ENCODE results near the gene OR2M2.

OR2M2 gene, protein sequence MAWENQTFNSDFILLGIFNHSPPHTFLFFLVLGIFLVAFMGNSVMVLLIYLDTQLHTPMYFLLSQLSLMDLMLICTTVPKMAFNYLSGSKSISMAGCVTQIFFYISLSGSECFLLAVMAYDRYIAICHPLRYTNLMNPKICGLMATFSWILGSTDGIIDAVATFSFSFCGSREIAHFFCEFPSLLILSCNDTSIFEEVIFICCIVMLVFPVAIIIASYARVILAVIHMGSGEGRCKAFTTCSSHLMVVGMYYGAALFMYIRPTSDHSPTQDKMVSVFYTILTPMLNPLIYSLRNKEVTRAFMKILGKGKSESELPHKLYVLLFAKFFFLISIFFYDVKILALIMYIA

DNA sequence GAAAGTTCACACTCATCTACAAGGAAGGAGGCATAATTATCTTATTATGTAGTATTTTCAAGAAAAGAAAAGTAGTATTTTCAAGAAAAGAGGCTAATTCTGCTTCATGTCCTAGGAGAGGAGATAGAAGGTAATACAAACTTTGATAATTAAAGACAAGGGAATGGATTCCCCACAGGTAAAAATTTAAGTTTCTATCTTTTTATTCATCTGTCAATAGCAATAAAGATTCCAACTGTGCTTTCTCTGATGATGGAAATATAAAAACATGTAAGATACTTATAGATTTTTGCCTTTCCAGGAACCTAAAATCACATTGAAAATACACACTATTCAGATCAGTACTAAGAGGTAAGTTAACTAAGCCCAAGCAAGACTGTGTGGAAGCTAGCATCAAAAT is at the start of gene OR2M2:
OR2M2 (plus strand) TSS at position 301 of the 400 bp plus-strand sequence. CDS start 5,165 bp downstream, outside the sequence.
- no peak for DNase-seq (ENCODE audit: low read depth)

DNA sequence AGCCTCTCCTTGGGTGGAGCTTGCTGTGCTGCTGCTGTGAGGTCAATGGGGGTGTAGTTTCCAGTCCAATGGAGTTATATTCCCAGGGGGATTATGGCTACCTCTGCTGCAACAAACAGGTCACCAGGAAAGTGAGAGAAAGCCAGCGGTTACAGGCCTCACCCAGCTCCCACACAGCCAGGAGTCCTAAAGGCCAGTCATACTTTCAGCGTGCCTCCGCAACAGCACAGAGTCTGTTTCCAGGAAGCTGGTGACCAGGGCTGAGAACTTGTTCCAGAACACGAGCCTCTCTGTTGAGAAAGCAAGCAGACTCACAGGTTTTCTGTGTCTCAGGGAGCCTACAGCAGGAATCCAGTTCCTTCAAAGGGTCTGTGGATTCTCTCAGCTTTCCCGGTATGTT is 47.0 kb upstream of the OR2M2 start:
- DNase-seq (ENCODE audit: low read depth) = no peak

DNA sequence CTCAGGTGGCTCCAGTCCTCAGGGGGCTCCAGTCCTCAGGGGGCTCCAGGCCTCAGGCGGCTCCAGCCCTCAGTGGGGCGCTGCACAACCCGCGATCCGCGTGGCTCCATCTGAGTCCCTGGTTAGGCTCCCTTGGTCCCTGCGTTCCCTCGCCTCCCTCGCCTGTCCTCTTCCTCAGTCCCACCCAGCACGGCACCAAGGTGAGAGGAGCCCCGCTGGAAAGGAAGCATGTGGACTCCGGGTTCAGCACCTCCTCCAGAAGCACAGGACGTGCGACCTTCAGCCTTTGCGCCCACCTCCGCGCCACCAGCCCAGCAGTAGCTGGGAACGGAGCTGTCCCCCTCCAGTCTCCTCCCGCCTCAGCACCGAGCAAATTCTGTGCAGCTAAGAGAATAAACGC is 37.8 kb upstream of the OR2M2 start:
- DNase-seq (ENCODE audit: low read depth) = no peak

DNA sequence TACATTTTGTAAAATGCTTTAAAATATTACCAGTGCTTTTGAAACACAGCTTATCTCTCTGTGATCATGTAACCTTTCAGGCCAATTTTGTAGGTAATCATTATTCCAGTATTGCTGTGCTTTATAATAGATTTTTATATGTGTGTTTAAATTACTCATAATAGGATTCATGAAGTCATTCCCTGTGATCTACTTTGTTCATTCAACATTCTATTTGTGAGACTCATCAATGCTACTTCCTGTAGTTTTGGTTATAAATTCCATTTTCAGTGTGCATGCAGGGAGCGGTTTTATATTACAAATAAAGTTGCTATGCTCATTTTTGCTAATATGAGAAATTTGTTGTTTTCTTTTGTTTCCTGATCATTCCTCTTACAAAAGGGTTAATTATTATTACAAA is 33.8 kb upstream of the OR2M2 start:
- DNase-seq (ENCODE audit: low read depth) = no peak

DNA sequence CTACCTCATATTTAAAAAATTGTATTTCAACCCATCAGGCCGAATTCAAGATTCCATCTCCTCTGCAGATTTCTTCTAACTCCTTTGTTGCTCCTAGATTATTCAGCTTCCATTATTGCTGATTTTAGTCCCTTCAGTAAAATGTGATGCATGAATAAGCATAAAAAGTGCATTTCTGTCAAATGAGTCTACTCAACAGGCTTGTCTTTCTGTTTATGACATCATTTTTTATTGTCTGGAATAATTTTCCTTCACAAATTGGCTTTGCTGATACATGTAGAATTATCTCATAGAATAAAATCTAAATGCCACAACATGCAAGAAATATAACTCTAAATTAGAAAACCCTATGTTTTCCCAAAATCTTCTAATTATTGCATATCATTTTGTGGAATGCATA is 31.3 kb upstream of the OR2M2 start:
- no peak for DNase-seq (ENCODE audit: low read depth)

DNA sequence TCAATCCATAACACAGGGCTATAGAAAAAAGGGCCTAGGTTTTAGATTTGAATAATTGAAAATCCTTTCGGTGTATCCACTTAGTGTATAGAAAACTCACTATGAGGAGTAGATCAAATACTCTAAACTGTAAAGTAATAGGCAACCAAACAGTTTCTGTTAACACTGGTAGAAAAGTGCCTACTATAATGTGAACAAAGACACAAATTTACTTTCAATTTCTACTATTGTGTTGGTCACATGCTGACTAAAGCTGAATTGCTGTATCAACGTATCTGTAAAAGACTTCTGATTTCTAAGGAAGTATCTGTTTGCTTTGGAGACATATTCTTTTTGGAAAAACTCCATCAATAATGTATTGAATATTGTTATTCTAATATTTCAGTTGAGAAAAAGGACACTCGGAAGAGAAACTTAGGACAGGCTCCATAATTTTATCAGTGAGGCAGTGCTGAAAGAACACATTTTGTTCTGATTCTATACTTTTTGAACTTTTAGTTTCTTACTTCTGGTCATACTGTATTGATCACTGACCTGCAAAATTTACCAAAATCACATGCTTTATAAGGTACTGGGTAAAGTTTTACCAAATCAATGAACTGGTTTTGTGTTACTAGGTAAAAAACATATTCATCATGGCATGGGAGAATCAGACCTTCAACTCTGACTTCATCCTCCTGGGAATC is 30.0 kb upstream of the OR2M2 start, which contains the start of gene OR2M5:
OR2M5 (plus strand) TSS at position 636 of the 686 bp plus-strand sequence; CDS start at position 636, 0 bp downstream.
- DNase-seq (ENCODE audit: low read depth) = no peak

DNA sequence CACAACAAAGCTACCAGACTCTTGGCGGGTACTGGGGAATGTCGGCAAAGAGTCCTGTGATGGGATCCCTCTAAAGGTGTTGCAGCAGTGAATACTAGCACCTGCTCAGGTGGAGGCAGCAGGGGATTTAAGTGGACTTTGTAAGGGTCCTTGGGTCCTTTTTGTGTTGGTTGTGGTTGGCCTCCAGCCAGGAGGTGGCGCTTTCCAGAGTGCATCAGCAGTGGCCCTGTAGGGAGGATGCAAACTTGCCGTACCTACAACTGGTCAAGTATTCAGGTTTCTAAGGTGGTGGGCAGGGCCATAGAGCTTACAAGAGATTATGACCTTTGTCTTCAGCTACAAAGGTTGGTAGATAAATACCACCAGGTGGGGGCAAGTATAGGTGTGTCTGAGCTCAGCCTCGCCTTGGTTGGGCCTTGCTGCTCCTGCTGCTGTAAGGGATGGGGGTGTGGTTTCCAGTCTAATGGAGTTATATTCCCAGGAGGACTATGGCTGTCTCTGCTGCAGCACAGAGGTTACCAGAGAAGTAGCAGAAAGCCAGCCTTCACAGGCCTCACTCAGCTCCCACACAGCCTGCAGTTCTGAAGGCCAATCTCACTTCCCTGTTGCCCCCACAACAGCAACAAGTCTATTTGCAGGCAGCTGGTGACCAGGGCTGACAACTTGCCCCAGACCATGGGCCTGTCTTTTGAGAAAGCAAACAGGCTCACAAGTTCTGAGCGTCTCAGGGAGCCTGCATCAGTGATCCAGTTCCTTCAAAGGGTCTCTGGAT is 22.4 kb upstream of the OR2M2 start:
- no peak for DNase-seq (ENCODE audit: low read depth)

DNA sequence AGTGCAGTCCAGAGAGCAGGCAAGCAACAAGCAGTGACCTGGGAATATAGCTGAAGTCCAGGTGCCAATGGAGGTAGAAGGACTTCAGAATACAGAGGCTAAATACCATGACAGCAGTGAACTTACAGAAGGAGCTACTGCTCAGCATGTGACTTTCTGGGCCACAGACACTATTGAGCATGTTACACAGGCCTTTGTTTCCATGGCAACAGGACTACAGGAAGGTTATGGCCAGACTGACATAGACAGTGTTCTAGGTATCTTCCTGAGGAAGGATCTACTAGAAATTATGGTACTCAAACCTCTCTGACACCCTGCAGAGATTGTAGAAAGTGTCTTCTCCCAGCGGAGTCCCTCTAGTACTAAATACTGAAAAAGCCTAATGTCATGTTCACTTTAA is 18.7 kb upstream of the OR2M2 start:
- DNase-seq (ENCODE audit: low read depth) = no peak

DNA sequence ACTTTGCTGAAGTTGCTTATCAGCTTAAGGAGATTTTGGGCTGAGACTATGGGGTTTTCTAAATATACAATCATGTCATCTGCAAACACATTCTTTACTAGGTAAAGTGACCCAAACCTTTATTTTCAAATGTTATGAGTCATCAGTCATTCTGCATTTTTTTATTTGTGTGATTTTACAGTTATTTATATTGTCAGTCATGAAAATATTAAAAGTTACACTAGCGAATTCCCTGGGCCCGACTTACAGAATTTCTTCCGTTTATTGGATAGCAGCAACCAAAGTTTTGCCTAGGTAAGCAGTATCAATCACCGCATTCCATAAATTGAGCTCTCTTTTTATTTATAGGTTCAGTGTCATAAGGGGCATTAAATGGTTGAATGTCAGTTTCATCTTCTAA is 15.9 kb upstream of the OR2M2 start:
- DNase-seq (ENCODE audit: low read depth) = no peak

DNA sequence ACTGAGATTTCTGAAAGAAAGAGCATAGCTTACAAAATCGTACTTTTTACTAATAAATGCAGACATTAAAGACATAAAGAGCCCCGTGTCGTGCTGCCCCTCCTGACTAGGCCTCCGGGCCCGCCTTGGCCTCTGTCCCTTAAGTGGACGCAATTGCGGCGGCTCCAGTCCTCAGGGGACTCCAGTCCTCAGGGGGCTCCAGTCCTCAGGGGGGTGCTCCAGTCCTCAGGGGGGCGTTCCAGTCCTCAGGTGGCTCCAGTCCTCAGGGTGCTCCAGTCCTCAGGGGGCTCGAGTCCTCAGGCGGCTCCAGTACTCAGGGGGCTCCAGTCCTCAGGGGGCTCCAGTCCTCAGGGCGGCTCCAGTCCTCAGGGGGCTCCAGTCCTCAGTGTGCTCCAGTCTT is 10.6 kb upstream of the OR2M2 start:
- DNase-seq (ENCODE audit: low read depth) = no peak

DNA sequence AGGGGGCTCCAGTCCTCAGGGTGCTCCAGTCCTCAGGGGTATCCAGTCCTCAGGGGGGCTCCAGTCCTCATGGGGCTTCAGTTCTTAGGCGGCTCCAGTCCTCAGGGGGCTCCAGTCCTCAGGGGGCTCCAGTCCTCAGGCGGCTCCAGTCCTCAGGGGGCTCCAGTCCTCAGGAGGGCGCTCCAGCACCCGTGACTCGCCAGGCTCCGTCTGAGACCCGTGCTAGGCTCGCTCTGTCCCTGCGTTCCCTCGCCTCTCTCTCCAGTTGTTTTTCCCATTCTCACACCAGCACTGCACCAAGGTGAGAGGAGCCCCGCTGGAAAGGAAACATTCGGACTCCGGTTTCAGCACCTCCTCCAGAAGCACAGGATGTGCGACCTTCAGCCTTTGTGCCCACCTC is 9.4 kb upstream of the OR2M2 start:
- DNase-seq (ENCODE audit: low read depth) = no peak

DNA sequence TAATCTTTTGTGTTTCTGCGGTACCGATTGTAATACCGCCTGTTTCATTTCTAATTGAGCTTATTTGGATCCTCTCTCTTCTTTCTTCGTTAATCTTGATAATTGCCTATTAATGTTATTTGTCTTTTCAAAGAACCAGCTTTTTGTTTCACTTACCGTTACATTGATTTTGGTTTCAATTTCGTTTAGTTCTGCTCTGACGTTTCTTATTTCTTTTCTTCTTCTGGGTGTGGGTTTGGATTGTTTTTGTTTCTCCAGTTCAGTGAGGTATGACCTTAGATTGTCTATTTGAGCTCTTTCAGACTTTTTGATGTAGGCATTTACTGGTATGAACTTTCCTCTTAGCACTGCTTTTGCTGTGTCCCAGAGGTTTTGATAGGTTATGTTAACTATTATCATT is 9.4 kb downstream of the OR2M2 start:
- no peak for DNase-seq (ENCODE audit: low read depth)

DNA sequence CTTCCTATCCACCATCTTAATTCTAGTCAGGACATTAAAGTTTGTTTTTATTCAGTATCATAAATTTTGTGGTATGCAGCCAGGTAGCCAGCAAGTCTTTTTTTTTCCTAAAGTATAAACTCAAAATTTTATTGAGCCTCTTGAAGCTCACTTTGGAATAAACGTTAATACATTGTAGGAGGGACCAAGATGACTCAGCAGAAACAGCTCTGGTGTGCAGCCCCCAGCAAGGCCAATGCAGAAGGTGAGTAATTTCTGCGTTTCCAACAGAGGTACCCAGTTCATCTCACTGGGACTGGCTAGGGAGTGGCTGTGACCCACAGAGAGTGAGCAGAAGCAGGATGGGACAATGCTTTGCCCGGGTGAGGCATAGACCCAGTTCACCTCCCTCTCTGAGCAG is 12.7 kb downstream of the OR2M2 start:
- DNase-seq (ENCODE audit: low read depth) = no peak

DNA sequence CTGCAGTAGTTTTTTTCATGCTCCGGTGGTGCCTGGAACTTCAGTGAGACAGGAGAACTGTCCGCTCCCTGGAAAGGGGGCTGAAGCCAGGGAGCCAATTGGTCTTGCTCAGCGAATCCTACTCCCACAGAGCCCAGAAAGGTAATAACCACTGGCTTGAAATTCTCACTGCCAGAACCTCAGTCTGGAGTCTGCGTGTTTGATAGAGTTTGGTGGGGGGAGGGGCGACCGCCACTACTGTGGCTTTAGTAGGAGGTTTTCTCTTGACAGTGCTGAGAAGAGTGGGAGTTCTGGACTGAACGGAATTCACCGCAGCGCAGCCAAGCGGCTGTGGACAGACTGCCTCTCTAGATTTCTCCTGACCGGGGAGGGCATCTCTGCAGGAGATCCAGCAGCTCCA is 14.4 kb downstream of the OR2M2 start:
- DNase-seq (ENCODE audit: low read depth) = no peak

DNA sequence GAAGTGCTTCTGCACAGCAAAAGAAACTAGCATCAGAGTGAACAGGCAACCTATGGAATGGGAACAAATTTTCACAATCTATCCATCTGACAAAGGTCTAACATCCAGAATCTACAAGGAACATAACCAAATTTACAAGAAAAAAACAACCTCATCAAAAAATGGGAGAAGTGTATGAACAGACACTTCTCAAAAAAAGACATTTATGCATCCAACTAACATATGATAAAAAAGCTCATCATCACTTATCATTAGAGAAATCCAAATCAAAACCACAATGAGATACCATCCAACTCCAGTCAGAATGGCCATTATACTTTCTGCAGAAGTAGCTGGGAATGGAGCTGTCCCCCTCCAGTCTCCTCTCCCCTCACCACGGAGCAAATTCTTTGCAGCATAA is 19.5 kb downstream of the OR2M2 start:
- DNase-seq (ENCODE audit: low read depth) = no peak

DNA sequence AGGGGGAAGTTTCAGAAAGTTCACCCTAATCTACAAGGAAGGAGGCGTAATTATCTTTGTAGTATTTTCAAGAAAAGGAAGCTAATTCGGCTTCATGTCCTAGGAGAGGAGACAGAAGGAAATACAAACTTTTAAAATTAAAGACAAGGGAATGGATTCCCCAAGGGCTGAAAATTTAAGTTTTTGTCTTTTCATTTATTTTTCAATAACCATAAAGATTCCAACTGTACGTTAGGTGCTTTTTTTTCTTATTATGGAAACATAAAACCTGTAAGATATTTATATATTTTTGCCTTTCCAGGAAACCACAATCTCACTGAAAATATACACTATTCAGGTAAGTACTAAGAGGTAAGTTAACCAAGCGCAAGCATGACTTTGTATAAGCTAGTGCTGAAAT is 22.3 kb downstream of the OR2M2 start, which contains the start of gene OR2M3:
OR2M3 (plus strand) TSS at position 301 of the 400 bp plus-strand sequence. CDS start 5,803 bp downstream, outside the sequence.
- DNase-seq (ENCODE audit: low read depth) = no peak

DNA sequence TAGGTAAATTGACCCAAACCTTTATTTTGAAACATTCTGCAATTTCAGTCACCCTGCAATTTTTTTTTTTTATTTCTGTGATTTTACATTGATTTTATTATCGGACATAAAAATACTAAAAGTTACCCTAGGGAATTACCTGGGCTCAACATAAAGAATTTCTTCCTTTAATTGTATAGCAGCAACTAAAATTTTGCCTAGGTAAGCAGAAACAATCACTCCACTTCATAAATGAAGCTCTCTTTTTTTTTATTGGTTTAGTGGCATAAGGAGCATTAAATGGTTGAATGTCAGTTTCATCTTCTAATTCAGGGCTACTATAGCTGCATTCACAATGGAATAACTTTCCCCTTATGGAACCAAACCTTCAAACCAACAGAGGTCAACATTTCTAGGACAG is 41.3 kb downstream of the OR2M2 start:
- DNase-seq (ENCODE audit: low read depth) = no peak

DNA sequence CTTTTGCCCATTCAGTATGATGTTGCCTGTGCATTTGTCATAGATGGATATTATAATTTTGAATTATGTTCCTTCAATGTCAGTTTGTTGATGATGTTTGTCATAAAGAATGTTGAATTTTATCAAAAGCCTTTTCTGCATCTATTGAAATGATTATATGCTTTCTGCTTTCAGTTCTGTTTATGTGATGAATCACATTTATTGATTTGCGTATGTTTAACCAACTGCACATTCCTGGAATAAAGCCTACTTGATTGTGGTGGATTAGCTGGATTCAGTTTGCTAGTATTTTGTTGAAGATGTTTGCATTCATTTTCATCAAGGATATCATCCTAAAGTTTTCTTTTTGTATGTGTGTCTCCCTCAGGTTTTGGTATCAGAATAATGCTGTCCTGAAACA is 50.9 kb downstream of the OR2M2 start:
- no peak for DNase-seq (ENCODE audit: low read depth)

DNA sequence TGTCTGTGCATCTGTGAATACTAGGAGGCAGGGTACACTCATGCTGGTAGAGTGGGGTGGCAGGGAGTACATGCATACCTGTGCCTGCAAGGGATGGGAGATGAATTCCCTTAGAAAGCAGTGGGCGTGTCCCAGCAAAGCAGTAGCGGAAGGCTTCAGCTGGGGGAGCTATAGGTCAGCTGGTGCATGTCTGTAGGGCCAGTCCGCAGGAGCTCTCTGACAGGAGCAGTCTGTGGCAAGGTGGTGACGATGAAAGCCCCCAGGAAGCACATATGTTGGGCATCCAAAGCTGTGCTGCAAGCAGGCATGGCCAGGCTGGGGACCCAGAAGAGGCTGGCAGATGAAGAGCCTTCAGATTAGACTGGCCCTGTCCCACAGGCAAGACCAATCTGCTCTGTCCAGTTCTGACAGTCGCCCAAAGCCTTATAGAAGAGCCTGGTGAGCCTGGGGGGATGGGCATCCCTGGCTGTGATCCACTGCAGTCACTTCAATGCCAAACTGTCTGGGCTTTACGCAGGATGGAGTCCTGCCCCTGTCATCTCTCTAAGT is 54.8 kb downstream of the OR2M2 start:
- DNase-seq (ENCODE audit: low read depth) = no peak

All from GM04504 (cell line).